Measurements from ENCODE around the gene WBP1.
"Not testable (repeated sequence)": the region's sequence is repeated elsewhere in the genome, so short reads cannot be mapped to it uniquely, and the experiment has no call there.

The WBP1 gene

GRCh38 chr2:74454654-74455511, 3.4 kb upstream of the WBP1 start, which contains the start of gene INO80B:
INO80B (plus strand) TSS chr2:74455087; CDS start chr2:74455117, 30 bp downstream.
- peak; percentile 86 for DNase-seq (ENCODE audit: low spot score)

GRCh38 chr2:74457129-74457548, 1.1 kb upstream of the WBP1 start:
- no peak for DNase-seq (ENCODE audit: low spot score)

GRCh38 chr2:74457549-74458131, 598 bp upstream of the WBP1 start:
- DNase-seq (ENCODE audit: low spot score): peak; percentile 84

DNA sequence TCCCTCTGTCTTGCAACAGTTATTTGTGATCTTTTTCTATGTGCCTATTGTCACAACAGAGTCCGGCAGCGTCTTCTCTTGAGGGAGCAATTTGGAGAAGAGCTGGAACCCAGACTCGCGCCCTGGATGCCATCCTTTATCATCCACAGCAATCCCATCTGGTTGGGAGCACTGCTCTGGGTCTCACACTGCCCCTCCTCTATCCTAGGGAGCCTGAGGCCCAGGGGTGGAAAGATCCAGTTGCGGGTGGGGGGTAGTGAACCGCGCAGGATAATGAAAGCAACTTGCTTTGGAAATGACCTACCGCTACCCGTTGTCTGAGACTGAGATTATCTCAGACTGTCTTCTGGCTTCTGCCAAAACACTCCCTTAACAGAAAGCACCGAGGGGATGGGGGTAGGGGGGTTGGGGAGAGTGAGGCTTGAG, 713 bp downstream of the WBP1 start:
- no peak for DNase-seq (ENCODE audit: low spot score)

GRCh38 chr2:74459503-74460118, 1.4 kb downstream of the WBP1 start:
- not testable (repeated sequence) for DNase-seq (ENCODE audit: low spot score)

GRCh38 chr2:74460187-74460586, 1.9 kb downstream of the WBP1 start:
- DNase-seq (ENCODE audit: low spot score): not testable (repeated sequence)

DNA sequence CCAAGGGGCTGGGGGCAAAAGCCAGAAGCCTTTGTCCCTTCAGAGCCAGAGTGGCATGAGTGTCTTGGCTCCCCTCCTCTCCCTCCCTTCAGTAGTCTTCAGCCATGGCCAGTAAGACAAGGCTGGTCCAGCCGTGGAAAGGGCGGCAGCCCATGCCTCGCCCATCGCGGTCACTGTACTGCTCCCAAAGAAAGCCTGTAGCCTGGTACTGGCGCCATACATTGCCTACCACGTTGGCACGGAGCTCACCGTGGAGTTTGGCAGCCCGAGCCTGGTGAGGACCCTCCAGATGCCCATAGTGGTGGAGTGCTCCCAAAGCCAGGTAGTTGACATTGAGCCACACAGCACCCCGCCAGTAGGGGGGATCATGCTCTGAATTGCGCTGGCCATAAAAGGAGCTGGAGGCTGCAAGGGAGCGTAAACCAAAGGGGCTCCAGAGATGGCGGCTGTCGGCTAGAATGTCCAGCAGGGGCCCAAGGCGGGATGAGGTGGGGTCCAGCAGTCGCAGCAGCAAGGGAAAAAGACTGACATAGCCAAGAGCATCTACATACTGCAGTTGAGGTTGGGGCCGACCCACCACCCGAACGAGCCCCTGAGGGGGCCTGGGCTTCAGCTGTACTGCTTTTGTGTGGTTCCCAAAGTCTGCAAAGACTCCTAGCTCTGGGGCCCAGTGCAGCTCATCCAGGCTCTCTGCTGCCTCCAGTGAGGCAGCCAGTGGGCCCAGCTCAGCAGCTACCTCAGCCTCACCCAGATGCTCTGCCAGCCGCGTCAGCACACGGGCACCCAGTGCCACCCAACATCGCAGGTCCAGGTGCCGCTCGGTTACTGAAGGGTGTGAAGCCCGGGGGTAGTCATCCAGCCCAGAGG, 3.2 kb downstream of the WBP1 start:
- no peak for DNase-seq (ENCODE audit: low spot score)

GRCh38 chr2:74462054-74462785, 4.0 kb downstream of the WBP1 start:
- DNase-seq (ENCODE audit: low spot score): no peak

GRCh38 chr2:74462786-74463105, 4.5 kb downstream of the WBP1 start:
- DNase-seq (ENCODE audit: low spot score): no peak

DNA sequence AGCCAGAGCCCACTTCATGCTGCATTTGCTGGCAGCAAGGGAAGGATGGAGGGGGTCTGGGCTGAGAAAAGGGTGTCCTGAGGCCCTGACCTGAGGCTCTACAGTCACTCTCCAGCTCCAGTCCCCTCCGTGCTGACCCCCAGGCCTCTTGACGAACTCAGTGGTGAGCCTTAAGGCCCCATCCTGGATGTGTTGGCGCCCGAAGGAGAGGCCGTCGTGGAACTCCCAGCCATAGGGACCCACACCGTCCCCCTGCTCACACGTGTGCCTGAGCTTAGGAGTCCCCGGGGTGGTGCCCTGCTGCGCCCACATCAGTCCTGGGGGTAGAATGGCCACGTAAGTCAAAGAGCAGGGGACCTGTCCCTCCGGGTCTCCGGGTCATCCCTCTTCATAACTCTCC, 6.2 kb downstream of the WBP1 start:
- no peak for DNase-seq (ENCODE audit: low spot score)

DNA sequence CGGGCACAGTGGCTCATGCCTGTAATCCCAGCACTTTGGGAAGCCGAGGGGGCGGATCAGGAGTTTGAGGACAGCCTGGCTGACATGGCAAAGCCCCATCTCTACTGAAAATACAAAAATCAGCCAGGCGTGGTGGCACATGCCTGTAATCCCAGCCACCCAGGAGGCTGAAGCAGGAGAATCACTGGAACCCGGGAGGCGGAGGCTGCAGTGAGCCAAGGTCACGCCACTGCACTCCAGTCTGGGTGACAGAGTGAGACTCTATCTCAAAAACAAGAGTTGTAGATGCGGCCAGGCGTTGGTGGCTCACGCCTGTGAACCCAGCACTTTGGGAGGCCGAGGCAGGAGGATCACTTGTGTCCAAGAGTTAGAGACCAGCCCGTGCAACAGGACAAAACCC, 12.5 kb downstream of the WBP1 start:
- not testable (repeated sequence) for DNase-seq (ENCODE audit: low spot score)

DNA sequence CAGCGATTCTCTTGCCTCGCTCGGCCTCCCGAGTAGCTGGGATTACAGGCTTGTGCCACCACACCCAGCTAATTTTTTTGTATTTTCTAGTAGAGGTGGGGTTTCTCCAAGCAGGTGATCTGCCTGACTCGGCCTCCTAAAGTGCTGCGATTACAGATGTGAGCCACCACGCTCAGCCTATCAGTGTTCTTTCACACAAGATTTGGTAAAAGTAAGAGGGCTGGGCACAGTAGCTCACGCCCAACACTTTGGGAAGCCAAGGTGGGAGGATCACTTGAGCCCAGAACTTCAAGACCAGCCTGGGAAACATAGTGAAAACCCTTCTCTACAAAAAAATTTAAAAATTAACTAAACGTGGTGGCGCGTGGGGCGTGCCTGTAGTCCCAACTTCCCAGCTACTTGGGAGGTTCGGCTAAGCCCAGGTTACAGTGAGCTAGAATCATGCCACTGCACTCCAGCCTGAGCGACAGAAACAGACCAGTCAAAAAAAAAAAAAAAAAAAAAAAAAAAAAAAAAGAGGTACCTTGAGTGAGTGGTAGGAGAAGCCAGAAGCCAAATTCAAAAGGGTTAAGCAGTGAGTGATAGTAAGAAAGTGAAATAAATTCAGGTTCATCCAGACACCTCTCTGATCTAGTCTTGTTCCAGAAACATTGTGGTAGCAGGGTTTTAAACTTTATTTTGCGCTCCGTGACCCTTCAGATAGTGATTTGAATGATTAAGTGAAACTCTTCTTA, 13.3 kb downstream of the WBP1 start:
- DNase-seq (ENCODE audit: low spot score): no peak

- DNase-seq (ENCODE audit: low spot score): peak; percentile 78
Measured at GRCh38 chr2:74472086-74472944, 14.1 kb downstream of the WBP1 start, which contains the start of gene MRPL53. MRPL53 (minus strand) TSS chr2:74472680; CDS start chr2:74472660, 20 bp downstream.

DNA sequence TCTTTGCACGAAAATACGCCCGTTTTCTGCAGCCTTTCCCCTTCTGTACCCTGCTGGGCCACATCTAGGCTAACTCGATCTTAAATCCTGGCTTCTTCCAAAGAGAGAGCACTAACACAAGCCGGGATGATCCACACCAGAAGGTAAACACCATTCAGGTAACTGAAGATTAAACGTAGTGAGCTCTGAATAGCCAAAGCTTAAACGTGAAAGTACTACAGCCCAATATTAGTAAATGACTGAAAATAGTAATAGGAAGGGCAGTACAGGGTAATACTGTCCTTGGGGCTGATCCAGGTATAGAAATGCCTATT, 14.7 kb downstream of the WBP1 start:
- DNase-seq (ENCODE audit: low spot score): no peak

DNA sequence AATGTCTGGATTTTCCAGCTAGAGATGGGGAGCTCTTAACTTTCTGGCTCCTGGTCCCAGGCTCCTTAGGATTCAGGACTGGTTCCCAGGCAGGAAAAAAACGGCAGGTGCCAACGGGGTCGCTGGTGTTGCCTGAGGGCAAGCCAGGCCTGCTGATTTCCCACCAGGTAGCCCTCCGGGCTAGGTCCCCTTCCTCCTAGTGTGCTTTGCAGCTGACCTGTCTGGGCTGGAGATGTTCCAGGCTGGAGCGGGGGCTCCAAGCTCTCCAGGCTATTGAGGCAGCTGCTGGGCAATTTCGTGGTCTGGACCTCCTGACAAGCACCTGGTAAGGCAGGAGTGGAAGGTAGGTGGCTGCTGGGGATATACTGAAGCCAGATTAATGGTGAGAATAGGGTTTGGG, 16.2 kb downstream of the WBP1 start:
- no peak for DNase-seq (ENCODE audit: low spot score)

GRCh38 chr2:74474899-74475298, 16.7 kb downstream of the WBP1 start:
- DNase-seq (ENCODE audit: low spot score): no peak

GRCh38 chr2:74481431-74481830, 23.2 kb downstream of the WBP1 start:
- DNase-seq (ENCODE audit: low spot score): no peak

GRCh38 chr2:74481961-74482800, 23.9 kb downstream of the WBP1 start:
- DNase-seq (ENCODE audit: low spot score): peak; percentile 63

All from germinal center (tissue), 1 donor.